ENCODE measurements around the gene LHX4.

Gene LHX4

DNA sequence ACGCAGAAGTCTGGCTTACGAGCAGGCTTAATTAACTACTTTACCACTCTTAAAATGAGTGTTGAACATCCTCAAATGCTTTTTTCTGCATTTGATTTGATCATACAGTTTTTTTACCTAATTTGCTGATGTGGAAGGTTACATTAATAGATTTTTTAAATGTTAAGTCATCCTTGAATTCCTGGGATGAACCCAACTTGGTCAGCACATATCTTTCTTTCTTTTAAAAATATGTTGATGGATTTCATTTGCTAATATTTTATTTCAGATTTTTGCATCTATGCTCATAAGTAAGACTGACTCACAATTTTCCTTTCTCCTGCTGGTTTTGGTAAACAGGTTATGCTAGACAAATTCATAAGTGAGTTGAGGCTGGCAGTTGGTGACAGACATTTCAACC, 82.9 kb downstream of the LHX4 start:
- DNase-seq, result no peak

DNA sequence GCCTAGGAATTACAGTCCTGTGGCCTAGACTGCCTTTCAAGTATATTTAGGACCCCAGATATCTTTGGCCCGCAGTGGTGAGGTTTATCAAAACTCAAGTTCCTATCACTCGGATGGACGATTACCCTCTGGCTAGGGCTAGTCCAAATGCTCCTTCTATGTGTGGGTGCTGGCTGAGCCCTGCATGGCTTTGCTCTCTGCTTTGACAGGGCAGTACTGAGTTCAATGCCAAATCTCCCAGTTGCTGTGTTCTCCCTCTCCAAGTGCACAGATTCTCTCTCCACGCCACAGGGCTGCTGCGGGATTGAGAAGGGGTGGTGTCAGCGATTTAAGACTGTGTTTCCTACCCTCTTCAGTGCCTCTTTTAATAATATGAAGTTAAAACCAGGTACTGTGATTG, 97.0 kb downstream of the LHX4 start:
- DNase-seq, result no peak
